ENCODE measurements around the gene NLGN3. TPM values are rescaled to one million over a fixed set of nuclear protein-coding genes. Genes with fewer than 3 reads are reported as not detected.
A peak's percentile ranks its signal among the peaks of the same experiment; 100 is the strongest.

NLGN3 gene
- total RNA-seq, 1 experiment from 2014 or later = 0.69 TPM

DNA sequence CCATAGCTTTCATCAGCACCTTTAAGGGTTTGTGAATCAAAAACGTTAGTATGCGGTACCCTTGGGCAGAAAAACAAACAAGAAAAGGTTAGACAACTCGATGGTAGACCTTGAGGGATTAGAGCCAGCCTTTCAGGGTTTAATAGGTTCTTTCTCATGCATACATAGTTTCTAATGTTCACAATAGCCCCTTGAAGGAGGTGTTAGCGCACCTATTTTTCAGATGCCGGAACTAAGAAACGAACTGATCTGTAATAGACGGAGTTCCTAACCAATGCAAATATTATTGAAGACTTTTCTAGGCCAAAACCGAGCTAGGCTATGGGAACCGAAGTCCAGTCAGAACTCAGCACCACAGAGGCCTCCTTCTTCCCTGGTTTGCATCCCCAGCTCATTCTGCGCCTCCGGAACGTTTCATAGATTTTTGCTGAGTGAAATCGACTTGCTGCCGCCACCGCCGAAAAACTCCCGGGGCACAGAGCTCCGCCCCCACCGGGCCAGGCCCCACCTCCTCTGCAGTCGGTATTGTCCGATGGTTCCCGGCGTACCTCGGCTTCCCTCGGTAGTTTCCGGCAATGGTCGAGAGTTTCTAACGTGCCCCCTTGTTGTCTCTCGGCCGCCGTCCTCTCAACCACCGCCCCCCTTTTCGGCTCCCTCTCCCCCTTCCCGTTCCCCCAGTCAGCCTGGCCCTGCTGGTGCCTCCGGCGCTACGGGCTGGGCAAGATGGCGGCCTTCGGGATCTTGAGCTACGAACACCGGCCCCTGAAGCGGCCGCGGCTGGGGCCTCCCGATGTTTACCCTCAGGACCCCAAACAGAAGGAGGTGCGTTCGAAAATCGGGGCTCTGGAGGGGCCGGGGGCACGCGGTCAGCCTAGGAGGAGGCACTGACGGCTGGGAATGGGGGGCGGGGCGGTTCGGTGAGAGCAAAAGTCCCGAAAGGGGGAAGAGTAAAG is 26.3 kb upstream of the NLGN3 start, which contains the start of gene MED12:
MED12 (plus strand) TSS at position 565 of the 953 bp plus-strand sequence; CDS start at position 724, 159 bp downstream.
- DNase-seq (ENCODE audit: extremely low read depth, low read depth) = peak; percentile 56

DNA sequence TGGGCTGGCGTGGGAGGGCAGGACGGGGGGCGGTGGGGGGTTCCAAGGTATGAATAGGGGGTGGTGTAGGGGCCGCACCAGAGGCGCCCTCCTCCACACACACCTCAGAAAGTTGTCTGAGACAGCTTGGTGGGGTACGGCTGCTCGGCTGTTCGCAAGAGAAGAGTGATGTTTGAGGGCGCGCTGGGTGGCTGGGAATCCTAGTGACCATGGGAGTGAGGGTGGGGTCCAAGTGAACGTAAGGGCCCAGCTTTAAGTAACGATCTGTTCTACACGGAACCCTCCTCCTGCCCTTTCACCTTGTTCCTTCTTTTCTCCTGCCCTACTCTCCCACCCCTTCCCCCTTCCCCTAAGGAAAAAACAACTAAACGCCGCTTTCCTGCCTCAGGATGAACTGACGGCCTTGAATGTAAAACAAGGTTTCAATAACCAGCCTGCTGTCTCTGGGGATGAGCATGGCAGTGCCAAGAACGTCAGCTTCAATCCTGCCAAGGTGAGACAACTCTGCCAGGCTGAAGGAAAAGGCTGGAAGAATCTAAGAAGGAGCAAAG is 25.6 kb upstream of the NLGN3 start:
- no peak for DNase-seq (ENCODE audit: extremely low read depth, low read depth)

DNA sequence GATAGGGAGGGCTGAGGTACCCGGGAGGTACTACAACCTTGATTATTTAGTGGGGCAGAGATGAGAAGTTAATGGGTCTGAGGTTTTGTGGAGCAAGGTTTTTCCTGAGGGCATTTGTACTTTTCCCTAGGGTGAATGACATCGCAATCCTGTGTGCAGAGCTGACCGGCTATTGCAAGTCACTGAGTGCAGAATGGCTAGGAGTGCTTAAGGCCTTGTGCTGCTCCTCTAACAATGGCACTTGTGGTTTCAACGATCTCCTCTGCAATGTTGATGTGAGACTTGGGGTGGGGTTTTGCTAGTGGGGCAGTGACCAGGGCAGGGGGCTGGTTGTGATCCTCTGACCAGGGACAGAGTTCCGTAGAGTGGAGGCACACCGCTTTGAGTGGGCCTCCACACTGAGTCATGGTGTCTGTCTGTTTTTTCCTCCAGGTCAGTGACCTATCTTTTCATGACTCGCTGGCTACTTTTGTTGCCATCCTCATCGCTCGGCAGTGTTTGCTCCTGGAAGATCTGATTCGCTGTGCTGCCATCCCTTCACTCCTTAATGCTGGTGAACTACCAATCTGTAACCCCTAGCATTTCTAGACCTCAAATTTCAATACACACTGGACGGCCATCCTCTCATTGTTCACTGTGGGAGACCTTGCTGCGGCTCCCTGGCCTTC is 16.3 kb upstream of the NLGN3 start:
- no peak for DNase-seq (ENCODE audit: extremely low read depth, low read depth)

DNA sequence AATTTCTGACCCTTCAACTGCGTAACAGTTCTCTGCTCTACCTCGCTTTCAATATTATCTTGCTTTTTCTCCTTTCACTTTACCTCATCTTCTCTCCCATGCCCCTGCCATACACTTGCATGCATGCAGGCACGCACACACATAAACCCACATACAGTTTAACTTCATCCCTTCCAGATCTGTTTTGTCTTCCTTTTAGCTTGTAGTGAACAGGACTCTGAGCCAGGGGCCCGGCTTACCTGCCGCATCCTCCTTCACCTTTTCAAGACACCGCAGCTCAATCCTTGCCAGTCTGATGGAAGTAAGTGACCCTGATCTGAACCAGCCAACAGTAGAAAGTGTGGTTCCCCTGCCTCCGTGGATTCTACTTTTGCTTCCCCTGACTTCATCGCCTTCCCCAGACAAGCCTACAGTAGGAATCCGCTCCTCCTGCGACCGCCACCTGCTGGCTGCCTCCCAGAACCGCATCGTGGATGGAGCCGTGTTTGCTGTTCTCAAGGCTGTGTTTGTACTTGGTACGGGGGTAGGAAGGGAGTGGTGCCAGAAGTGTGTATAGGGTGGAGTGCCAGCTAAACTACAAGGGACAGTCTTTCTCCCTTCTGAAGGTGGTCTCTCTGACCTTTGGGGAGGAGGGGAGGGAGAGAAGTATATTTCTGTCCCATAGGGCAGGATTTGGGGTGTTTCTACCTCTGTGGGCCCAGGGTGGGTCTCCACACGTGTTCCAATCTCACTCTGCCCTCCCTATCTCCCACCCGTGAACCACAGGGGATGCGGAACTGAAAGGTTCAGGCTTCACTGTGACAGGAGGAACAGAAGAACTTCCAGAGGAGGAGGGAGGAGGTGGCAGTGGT is 15.5 kb upstream of the NLGN3 start:
- peak; percentile 44 for DNase-seq (ENCODE audit: extremely low read depth, low read depth)

DNA sequence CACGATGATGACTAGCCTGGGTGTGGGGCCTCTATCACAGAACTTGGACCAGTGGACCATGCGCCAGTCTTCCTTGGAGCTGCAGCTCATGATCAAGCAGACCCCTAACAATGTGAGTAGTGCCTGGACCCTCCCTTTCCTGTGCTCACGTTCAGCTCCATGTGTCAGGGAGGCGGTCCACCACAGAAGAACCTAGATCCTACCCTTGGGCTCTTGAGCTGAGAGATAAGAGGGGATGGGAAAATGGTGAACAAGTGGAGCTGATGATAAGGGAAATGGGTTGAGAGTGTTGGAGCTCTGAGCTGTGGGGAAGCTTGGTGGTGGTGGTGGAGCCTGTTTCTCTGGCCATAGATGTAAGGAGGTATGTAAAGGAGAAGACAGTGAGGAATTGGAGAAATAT is 13.1 kb upstream of the NLGN3 start:
- DNase-seq (ENCODE audit: extremely low read depth, low read depth) = no peak

DNA sequence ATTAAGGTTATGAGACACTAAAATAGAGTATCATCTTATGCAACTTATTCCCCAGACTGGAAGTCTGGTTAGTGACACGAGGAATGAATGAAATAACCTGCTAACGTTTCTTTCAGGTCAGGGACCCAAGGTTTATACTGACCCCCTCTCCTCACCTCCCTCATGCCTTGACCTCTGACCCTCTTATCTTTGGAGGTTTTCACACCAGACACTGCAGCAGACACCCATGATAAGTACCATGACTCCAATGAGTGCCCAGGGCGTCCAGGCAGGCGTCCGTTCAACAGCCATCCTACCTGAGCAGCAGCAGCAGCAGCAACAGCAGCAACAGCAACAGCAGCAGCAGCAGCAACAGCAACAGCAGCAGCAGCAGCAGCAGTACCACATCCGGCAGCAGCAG is 4.2 kb upstream of the NLGN3 start:
- DNase-seq (ENCODE audit: extremely low read depth, low read depth) = no peak

DNA sequence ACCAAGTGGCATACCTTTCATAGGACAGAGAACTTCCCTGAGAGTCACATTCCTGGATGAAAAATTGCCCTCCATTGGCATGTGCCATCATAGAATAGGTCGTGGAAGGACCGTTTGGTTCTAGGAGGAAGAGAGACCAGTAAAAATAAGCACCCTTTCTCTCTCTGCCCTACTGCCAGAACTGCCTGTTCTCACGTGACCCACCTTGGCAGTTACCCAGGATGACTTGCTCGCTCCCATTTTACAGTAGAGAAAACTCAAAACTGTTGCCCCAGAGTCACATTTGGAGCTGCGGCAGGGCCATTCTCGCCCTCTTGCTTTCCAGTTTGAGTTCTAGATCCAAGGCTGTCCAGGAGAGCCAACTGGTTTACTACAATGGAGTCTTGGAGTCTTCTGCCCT is 1.1 kb upstream of the NLGN3 start:
- no peak for DNase-seq (ENCODE audit: extremely low read depth, low read depth)

DNA sequence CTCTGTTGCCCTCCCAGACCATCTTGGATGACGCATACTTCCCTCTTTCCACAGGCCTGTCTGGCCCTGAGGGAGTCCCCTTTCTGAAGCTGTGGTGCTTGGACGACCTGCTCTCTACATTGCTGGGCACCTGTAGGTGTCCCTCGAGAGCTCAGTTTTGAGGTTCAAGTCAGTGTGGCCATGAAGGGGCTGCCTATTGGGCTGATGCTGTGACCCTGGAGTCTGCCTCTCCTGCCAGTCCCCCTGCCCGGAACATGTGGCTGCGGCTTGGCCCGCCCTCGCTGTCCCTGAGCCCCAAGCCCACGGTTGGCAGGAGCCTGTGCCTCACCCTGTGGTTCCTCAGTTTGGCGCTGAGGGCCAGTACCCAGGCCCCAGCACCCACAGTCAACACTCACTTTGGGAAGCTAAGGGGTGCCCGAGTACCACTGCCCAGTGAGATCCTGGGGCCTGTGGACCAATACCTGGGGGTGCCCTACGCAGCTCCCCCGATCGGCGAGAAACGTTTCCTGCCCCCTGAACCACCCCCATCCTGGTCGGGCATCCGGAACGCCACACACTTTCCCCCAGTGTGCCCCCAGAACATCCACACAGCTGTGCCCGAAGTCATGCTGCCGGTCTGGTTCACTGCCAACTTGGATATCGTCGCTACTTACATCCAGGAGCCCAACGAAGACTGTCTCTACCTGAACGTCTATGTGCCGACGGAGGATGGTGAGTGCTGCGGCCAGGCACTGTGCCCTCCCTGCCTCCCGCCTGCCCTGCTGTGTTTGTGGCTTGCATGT is 3.0 kb downstream of the NLGN3 start:
- no peak for DNase-seq (ENCODE audit: extremely low read depth, low read depth)

DNA sequence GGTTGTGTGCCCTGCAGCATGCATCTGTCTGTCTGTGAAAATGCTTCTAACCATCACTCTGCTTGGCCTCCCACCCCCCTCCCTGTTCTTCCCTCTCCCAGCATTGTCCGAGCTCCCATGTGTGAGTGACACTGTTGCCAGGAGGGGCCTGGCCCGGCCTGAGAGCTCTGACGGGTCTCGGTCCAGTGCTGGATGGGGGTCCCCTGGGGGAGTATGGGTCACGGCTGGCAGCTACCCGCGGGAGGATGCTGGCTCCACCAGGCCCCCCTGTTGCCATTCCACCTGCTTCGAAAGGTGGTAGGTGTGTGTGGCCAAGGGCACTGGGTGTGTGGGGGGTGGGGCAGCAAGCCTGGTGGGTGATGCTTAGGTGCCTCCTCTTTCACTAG is 3.6 kb downstream of the NLGN3 start:
- no peak for DNase-seq (ENCODE audit: extremely low read depth, low read depth)

DNA sequence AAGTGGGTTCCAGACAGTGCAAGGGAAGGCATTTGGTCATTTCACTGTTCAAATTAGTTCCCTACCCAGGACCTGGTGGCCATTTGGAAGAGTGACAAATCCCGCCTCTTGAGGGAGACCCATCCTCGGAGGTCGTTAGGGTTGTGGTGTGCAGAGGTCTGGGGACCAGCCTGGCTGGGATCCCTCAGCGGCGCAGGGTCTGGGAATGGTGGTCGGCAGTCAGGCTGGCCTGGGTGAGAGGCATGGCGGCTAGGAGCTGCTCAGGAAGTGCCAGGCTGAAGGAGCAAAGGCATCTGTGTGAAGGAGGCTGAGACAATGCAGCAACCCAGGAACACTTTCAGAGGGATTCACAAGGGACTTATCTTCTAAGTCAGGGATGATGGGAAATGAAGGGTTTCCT is 6.7 kb downstream of the NLGN3 start:
- DNase-seq (ENCODE audit: extremely low read depth, low read depth) = no peak

DNA sequence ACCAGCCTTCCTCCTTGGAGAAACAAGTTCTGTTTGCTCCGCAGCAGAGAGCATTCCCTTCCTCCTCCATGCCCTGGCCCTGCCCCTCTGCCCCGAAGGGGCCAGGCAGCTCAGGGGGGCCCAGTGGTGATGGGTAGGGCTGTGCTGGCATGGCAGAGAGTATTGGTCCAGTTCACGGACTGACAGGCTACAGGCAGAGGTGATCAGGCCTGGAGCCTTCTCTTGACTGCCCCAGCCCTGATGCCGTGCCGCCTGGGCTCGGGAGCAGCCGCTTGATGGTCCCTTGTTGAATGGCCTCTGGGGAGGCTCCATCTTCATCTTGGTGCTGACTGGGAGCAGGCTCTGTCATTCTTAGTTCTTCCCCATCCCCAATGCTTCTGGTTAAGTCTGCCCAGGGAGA is 9.6 kb downstream of the NLGN3 start:
- no peak for DNase-seq (ENCODE audit: extremely low read depth, low read depth)

DNA sequence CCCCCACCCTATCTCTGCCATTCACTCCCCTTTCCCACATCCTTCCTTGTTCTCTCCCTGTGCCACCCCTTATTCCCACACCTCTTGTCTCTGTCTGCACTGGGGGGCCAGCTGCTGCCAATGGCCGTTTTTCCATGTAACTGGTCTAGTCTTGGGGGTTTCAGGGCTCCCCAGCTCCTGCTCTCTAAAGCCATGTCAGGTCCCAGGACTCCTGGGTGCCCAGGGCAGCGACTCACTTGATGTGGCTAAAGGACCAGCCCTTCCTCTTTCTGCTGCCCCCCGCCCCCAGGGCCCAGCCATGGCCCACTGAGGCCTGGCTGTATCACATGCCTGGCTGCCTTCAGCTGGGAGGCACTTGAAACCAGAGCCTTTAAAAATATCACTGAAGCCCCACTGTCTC is 10.0 kb downstream of the NLGN3 start:
- DNase-seq (ENCODE audit: extremely low read depth, low read depth) = no peak

DNA sequence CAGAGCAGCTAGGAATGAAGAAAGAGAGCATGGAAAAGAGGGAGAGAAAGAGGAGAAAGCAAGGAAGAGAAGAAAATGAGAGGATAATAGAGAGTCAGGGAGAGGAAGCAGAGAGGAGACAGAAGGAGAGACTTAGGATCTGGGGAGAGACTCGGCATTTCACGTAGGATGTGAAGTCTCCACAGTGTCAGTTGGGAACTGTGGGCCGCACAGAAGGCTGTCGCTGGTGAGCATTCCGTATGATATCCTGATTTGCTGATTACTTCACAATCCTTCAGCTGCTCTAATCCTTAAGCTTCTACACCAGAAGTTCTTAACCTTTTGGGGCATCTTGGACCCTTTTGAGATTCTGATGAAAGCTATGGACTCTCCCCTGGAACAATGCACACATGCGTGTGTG is 14.0 kb downstream of the NLGN3 start:
- DNase-seq (ENCODE audit: extremely low read depth, low read depth) = no peak

DNA sequence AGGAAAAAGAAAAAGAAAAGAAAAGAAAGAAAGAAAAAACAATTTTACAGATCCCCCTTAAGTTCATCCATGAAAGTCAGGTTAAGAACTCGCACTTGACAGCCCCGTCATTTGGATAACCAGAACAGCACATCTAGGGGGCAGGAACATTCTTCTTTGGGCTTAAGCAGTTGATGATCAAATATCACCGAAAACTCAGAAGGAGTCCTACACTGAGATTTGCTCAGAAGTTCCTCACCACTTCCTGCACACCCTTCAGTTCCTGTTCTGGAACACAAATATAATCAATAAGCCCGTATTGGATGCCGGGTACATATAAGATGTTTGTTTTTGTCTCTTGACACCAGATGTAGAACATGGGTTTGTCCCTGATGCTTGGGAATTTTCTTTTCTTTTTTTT is 14.7 kb downstream of the NLGN3 start:
- DNase-seq (ENCODE audit: extremely low read depth, low read depth) = no peak

DNA sequence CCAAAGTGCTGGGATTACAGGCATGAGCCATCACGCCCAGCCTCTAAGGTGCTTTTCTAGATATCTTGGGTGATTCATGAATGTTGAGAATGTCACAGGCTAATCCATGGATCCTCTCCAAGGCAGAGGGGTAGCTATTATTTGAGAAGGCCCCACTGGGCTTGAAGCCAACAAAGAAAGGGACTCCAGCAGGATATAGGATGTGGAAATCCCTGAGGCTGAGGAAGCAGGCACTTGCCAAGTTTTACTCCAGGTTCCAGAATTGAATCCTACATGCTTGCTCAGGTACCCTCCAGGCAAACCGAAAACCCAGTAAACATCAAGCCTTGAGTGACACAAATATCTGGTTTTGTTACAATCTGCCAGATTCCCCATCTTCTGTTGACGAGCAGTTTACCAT is 15.8 kb downstream of the NLGN3 start:
- no peak for DNase-seq (ENCODE audit: extremely low read depth, low read depth)

DNA sequence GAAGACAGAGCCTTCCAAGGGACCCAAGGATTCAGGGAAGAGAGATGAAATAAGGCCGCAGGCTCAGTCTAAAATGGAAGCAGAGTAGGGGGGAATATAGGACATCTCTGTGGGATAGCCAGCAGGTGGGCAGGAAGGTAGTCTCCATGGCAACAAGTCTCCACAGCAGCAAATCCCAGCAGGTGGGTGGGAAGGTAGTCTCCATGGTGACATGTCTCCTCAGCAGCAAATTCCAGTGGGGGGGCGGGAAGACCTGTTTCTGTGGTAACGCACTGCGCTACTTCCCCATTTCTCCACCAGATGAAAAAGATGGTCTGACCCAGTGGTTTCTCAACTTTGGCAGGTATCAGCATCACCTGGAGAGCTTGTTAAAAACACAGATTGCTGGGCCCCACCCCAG is 18.3 kb downstream of the NLGN3 start:
- no peak for DNase-seq (ENCODE audit: extremely low read depth, low read depth)

DNA sequence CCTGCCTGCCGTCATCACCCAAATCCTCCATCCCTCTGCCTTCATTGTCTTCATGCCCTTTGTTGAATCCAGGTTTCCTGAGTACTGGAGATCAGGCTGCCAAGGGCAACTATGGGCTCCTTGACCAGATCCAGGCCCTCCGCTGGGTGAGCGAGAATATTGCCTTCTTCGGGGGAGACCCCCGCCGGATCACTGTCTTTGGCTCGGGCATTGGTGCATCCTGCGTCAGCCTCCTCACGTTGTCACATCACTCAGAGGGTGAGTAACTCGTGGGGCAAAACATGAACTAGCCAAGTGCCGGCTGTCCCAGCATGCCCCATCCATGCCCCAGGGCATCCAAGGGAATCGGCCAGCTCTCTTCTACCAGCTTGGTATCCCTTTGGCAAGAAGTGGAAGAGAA is 19.4 kb downstream of the NLGN3 start:
- DNase-seq (ENCODE audit: extremely low read depth, low read depth) = no peak

DNA sequence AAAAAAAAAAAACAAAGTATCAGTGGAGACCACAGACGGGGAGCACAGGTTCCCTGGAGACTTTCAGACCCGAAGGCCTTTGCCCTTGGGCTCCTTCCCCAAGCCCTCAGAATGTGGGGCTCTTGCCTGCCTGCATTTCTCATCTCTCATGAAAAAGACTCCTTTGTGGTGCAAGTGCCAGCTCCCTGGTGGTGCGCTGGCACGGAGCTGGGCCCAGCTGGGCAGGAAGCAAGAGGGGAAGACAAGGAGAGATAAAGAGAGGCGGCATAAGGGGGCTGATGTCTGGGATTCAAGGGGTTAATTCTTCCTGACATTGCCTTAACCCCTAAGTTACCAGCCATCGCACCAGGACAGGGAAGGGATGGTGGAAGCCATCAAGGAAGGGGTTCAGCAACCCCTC is 21.8 kb downstream of the NLGN3 start:
- DNase-seq (ENCODE audit: extremely low read depth, low read depth) = no peak

DNA sequence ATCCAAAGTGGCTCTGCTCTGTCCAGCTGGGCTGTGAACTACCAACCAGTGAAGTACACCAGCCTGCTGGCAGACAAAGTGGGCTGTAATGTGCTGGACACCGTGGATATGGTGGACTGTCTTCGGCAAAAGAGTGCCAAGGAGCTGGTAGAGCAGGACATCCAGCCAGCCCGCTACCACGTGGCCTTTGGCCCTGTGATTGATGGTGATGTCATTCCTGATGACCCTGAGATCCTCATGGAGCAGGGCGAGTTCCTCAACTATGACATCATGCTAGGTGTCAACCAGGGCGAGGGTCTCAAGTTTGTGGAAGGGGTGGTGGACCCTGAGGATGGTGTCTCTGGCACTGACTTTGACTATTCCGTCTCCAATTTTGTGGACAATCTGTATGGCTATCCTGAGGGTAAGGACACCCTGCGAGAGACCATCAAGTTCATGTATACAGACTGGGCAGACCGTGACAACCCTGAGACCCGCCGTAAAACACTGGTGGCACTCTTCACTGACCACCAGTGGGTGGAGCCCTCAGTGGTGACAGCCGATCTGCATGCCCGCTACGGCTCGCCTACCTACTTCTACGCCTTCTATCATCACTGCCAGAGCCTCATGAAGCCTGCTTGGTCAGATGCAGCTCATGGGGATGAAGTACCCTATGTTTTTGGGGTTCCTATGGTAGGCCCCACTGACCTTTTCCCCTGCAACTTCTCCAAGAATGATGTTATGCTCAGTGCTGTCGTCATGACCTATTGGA is 22.6 kb downstream of the NLGN3 start:
- no peak for DNase-seq (ENCODE audit: extremely low read depth, low read depth)
